Dendritic cell treated with granulocyte-macrophage colony-stimulating factor and Interleukin-4, amounts not matched to agents 40 ng/mL and 50 ng/mL, for 4 days (primary cell): Measurements from ENCODE around the gene FMNL1.

ENCODE experiments used
- H3K27ac Mint-ChIP-seq: one replicate; pipeline ENCODE4 v1.8.0; 2022; ENCODE audit warnings: mild to moderate bottlenecking, mixed read lengths
- H3K27me3 Mint-ChIP-seq: one replicate; pipeline ENCODE4 v1.8.0; 2022; ENCODE audit warnings: mild to moderate bottlenecking, mixed read lengths
- H3K36me3 Mint-ChIP-seq: one replicate; pipeline ENCODE4 v1.8.0; 2022; ENCODE audit warnings: low read depth, mixed read lengths
- H3K4me1 Mint-ChIP-seq: one replicate; pipeline ENCODE4 v1.8.0; 2022; ENCODE audit warnings: low read depth, mixed read lengths
- H3K4me3 Mint-ChIP-seq: one replicate; pipeline ENCODE4 v1.8.0; 2022; ENCODE audit warnings: mild to moderate bottlenecking, moderate library complexity, mixed read lengths
- H3K9me3 Mint-ChIP-seq: one replicate; pipeline ENCODE4 v1.8.0; 2022; ENCODE audit warnings: mixed read lengths
- intact Hi-C: fragments of 100-400 bp; cut with micrococcal nuclease; formaldehyde crosslinking; loops from one replicate; pipeline ENCODE4 v1.15.0; 2022

The FMNL1 gene

DNA sequence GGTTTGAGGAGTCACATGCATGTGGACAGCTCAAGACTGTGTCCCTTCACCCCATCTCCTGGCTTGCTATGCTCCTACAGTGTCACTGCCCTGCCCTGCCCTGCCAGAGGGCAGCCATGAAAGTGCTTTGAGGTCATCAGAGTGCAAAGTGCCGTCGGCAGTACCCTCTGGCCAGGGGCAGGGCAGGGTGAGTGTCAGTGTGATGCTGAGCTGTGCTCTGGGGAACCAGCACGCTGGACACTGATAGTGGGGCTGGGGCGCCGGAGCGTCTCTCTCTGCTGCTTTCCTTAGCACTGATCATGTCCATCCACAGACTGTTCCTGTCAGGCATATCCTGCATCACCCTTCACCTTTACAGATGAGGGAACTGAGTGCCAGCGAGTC, 41.8 kb downstream of the FMNL1 start:
- peaks cover 75% of the 10 kb centered on the region for H3K36me3 Mint-ChIP-seq
- peak overlapping the region; percentile 71 for H3K27ac Mint-ChIP-seq
- intact Hi-C loops, result no loop called here
- peaks cover 38% of the 10 kb centered on the region for H3K4me1 Mint-ChIP-seq
- H3K27me3 Mint-ChIP-seq, result peaks cover 4% of the 10 kb centered on the region
- no peak overlapping the region for H3K4me3 Mint-ChIP-seq
- no peaks in the 10 kb centered on the region for H3K9me3 Mint-ChIP-seq

DNA sequence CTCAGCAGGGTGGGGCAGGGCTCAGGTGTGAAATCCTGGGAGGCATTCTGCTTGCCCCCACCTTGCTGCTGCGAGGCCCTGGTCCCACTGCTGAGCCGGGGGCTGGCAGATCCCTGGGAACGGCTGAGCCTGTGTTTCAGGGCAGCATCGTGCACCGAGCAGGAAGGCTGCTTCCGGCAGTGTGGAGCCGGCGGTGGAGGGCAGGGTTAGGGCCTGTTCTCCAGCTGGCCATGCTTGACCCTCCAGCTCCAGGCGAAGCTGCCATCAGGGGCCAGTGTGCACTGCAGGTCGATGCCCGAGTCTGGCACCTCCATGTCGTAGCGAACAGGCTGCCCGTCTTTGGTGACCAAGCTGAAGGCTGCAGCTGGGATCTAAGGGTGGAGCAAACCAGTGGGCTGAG, 42.7 kb downstream of the FMNL1 start:
- Mint-ChIP-seq H3K27ac (no peak overlapping the region), H3K36me3 (peaks cover 85% of the 10 kb centered on the region), H3K27me3 (peaks cover 4% of the 10 kb centered on the region), H3K9me3 (no peaks in the 10 kb centered on the region), H3K4me1 (peaks cover 32% of the 10 kb centered on the region), H3K4me3 (no peak overlapping the region)
- intact Hi-C loops, result no loop called here

DNA sequence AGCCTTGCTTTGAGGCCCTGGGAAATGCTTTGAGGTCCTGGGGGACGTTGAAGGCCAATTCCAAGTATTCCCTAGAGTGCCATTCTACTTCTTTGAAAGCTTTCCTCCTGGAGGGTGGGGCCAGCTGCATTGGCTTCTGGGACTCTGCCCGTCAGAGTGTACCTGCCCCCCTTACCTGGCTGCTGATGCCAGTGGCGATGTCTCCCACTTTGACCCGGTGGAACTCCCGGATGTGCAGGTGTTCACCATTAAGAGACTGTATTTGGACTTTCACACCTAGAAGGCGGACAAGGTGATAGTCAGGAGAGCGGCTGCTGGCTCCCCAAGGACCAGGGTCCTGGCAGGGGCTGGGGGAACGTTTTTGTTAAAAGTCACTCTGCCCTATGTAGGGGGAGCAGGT, 43.3 kb downstream of the FMNL1 start:
- Mint-ChIP-seq H3K4me3 (no peak overlapping the region), H3K9me3 (no peaks in the 10 kb centered on the region), H3K36me3 (peaks cover 90% of the 10 kb centered on the region), H3K4me1 (peaks cover 32% of the 10 kb centered on the region), H3K27me3 (peaks cover 4% of the 10 kb centered on the region), H3K27ac (no peak overlapping the region)
- intact Hi-C loops, result no loop called here

DNA sequence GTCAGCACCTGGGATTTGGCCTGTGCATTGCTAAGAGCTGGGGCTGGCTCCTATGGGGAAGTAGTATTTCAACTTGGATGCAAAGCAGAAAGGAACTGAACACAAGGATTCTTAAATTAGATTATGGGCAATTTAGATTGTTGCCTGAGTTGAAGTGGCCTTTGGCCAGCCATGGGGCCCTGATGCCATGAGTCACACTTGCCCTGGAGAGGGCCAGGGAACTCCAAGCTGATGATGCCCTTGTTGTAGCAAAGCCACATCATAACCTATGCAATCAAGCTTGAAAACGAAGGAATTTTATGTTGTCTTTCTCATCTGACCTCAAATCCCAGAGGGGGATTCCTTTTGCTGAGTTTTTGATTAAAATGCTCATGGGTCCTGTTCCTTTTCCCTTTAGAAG, 44.1 kb downstream of the FMNL1 start:
- no peaks in the 10 kb centered on the region for H3K9me3 Mint-ChIP-seq
- no peak overlapping the region for H3K27ac Mint-ChIP-seq
- peaks cover 23% of the 10 kb centered on the region for H3K4me1 Mint-ChIP-seq
- peaks cover 3% of the 10 kb centered on the region for H3K27me3 Mint-ChIP-seq
- intact Hi-C loops, result no loop called here
- peaks cover 90% of the 10 kb centered on the region for H3K36me3 Mint-ChIP-seq
- no peak overlapping the region for H3K4me3 Mint-ChIP-seq

DNA sequence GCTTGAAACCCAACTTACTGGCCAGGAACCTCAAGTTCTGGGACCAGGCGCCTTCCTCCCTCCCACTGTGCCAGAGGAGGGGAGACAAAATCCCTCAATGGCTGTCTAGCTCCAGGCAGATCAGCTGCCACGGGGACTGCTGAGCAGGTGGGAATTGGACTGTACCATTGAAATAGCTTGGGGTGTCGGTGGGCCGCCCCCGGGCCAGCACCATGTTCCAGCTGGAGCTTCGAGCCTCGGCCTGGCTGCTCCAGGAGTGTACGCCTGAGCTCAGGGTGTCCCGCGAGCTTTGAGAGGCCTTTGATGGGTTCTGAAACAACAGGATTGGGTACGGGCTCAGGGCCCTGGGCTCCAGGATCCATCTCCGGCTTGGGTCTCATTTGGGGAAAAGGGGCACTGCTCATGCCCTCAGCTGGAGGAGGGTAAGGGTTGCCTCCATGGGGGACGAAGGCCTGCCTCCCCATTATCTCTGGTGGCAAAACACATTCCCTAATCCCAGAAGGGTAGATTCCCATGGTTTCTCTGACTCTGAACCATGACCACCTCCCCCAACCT, 44.8 kb downstream of the FMNL1 start:
- Mint-ChIP-seq H3K27ac (no peak overlapping the region), H3K36me3 (peaks cover 90% of the 10 kb centered on the region), H3K4me1 (peaks cover 19% of the 10 kb centered on the region), H3K9me3 (no peaks in the 10 kb centered on the region), H3K27me3 (no peaks in the 10 kb centered on the region), H3K4me3 (no peak overlapping the region)
- intact Hi-C loops, result no loop called here

DNA sequence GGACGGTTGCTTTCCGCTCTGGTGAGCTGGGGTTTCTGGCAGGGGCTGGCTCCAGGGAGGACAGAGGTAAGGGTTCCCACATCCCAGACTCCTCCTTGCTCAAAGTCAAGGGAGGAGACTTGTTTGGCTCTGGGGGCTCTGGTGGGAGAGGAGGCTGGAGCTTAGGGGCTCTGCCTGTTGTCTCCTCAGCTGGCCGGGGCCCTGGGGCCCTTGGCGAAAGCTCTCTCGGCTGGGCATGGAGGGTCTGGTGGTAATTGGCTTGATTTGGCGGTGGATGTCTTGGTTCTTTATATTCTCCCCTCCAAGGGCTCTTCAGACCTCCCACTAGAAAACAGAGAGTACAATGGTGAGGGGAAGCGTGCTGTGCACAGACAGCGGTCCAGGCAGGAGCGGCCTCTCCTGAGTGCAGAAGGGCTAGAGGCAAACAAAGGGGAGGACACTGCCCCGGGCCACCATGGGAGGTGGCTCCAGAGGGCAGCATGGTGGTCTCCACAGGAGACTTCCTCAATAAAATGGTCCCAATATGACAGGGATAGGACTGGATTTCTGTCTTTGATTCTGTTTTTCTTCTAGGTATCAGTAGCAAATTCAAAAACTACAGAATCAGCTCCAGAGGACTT, 45.9 kb downstream of the FMNL1 start:
- no peak overlapping the region for H3K4me3 Mint-ChIP-seq
- no peaks in the 10 kb centered on the region for H3K27me3 Mint-ChIP-seq
- H3K36me3 Mint-ChIP-seq, result peaks cover 100% of the 10 kb centered on the region
- H3K4me1 Mint-ChIP-seq, result peaks cover 10% of the 10 kb centered on the region
- no peaks in the 10 kb centered on the region for H3K9me3 Mint-ChIP-seq
- intact Hi-C loops, result no loop called here
- no peak overlapping the region for H3K27ac Mint-ChIP-seq

DNA sequence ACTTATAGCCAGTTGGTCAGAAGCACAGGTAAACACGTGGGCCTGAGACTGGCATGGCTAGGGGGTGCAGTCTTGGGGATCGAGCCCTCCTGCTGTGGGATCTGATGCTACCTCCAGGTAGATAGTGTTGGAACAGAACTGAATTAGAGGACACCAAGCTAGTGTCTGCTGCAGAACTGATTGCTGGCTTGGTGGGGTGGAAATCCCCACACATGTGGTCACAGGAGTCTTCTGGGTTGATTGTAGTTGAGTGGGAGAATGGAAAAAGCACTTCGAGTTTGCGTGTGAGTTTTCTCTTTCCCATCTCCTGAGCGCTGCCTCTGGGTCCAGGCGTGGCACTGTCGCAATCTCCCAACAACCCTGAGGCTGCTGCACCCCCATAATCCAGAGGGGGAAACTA, 48.2 kb downstream of the FMNL1 start:
- intact Hi-C loops, result no loop called here
- Mint-ChIP-seq H3K27me3 (no peaks in the 10 kb centered on the region), H3K9me3 (no peaks in the 10 kb centered on the region), H3K4me1 (no peaks in the 10 kb centered on the region), H3K36me3 (peaks cover 100% of the 10 kb centered on the region), H3K27ac (no peak overlapping the region), H3K4me3 (no peak overlapping the region)

DNA sequence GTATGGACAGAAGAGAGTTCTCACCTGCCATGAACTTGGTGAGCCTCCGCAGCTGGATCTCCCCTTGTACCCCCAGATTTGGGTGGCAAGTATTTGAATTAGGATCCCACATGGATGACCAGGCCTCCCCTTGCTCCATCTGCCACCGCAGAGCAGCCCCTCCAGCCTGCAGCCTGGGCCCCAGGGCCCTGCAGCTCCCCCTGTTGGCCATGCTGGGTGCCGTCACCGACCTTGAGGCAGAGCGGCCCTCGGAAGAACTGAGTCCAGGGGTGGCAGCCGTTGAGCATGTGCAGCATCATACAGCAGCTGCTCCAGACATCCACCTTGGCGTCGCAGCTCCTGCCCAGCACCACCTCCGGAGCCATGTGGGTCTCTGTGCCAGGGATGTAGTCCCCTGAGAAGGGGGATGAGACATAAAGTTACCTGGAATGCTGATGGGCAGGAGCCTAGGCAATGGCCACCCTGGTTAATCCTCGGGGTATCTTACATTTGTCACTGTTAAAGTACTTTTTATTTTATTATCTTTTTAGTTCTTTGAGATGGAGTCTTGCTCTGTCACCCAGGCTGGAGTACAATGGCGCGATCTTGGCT, 49.2 kb downstream of the FMNL1 start:
- H3K27ac Mint-ChIP-seq, result no peak overlapping the region
- intact Hi-C loops, result no loop called here
- no peaks in the 10 kb centered on the region for H3K9me3 Mint-ChIP-seq
- peaks cover 100% of the 10 kb centered on the region for H3K36me3 Mint-ChIP-seq
- H3K27me3 Mint-ChIP-seq, result no peaks in the 10 kb centered on the region
- no peak overlapping the region for H3K4me3 Mint-ChIP-seq
- no peaks in the 10 kb centered on the region for H3K4me1 Mint-ChIP-seq

DNA sequence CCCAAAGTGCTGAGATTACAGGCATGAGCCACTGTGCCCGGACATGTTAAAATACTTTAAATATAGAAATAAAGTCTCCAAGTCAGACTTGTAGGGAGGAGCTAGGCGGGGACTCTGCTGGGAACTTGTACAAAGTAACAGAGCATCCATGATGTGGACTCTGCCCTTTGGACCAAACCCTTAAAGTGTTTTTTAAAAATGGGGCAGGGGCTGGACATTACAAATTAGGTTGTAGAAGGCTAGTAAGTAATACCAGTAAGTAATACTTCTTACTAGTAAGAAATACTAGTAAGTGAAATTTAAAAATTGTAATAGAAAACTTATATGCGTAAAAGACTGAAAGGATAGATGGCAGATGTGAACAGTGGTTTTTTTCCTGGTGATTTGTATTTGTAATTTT, 49.9 kb downstream of the FMNL1 start:
- Mint-ChIP-seq H3K27me3 (no peaks in the 10 kb centered on the region), H3K27ac (no peak overlapping the region), H3K4me1 (no peaks in the 10 kb centered on the region), H3K4me3 (no peak overlapping the region), H3K36me3 (peaks cover 97% of the 10 kb centered on the region), H3K9me3 (no peaks in the 10 kb centered on the region)
- intact Hi-C loops, result no loop called here

DNA sequence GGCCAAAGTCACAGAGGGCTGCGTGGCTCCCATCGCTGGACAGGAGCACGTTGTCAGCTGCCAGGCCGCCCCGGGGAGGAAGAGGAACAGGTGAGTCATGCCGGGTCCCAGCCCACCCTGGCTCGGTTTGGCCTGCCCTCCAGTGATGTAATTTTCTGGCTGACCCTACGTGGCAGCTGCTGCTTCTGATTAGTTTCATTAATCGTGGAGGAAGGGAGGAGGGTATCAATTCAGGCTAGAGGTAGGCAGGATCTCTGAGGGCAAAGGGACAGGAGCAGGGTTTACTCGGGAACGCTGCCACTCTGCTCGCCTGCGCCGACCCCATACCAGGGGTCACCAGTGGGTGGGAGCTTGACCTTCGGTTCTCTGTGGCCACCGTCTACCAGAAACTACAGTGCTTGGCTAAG, 51.9 kb downstream of the FMNL1 start:
- H3K4me3 Mint-ChIP-seq, result no peak overlapping the region

DNA sequence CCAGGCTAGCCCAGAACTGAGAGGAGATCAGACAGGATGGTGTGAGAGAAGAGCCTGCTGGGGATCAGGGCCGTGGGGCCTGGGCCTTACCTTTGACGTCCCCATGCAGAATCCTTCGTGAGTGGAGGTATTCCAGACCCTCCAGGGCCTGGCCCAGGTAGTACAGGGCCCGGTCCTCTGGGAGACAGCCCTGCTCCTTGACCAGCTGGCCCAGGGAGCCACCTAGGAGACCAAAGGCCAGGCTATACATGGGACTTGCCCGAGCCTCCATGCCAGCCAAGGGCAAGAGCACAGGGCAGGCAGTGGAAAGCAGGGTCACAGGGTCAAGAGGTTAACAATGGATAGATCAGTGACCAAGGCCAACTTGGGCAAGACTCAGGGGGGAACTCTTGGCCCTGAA, 52.3 kb downstream of the FMNL1 start:
- H3K4me3 Mint-ChIP-seq, result no peak overlapping the region

More for the DNA sequence above, 51.9 kb downstream of the FMNL1 start:
- no peaks in the 10 kb centered on the region for H3K27me3 Mint-ChIP-seq
- no peaks in the 10 kb centered on the region for H3K9me3 Mint-ChIP-seq
- intact Hi-C loops, result no loop called here
- H3K4me1 Mint-ChIP-seq, result peaks cover 15% of the 10 kb centered on the region
- no peak overlapping the region for H3K27ac Mint-ChIP-seq
- H3K36me3 Mint-ChIP-seq, result peaks cover 96% of the 10 kb centered on the region

DNA sequence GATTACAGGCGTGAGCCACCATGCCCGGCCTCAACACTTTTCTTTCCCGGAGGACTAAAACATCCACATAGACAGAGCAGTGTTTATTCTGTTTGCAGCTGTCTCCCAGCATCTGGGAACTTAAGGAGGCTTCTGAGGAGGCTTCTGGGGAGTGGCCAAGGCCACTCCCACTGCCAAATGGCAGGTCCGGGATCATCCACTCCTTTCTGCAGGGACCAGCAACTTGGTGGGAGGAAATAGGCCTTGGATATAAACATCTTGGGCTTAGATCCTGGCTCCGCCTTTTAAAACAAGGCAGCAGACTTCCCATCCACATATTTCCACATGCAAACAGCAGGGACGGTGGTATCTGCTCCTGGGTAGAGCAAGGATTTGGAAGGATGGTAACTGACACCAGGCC, 54.3 kb downstream of the FMNL1 start:
- Mint-ChIP-seq H3K9me3 (no peaks in the 10 kb centered on the region), H3K36me3 (peaks cover 96% of the 10 kb centered on the region), H3K4me3 (no peak overlapping the region), H3K27ac (no peak overlapping the region), H3K4me1 (peaks cover 30% of the 10 kb centered on the region), H3K27me3 (no peaks in the 10 kb centered on the region)
- intact Hi-C loops, result no loop called here

More for the DNA sequence above, 52.3 kb downstream of the FMNL1 start:
- intact Hi-C loops, result no loop called here
- Mint-ChIP-seq H3K36me3 (peaks cover 96% of the 10 kb centered on the region), H3K27me3 (no peaks in the 10 kb centered on the region), H3K9me3 (no peaks in the 10 kb centered on the region), H3K4me1 (peaks cover 19% of the 10 kb centered on the region), H3K27ac (no peak overlapping the region)

DNA sequence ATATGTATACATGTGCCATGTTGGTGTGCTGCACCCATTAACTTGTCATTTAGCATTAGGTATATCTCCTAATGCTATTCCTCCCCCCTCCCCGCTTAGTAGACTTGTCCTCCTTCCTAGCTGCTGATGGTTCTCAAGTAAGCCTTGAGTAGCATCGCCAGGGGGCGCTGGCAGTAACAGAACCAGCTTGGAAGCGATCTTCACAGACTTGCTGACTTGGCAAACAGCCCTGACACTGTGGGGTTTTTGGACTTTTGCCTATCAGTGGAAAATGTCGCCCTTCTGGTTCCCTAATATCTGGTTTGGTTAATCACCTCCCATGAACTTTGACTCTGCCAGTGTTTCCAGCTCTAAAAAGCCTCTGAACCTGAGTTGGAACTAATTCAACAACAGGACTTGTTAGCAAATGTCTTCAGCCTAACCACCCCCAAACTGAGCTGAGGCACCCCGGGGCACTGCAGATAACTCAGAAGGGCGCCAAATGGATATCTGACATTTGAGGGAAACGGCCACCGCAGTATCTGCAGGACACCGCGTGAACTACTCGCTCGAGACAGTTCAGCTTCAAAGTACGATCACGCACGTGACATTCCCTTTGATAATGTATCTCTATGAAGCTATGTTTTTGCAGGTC, 55.6 kb downstream of the FMNL1 start:
- intact Hi-C loops, result loop anchor here (1.0 kb wide), 2 partner anchors 40 to 108 kb away; partner anchors contain the start of gene MAP3K14
- Mint-ChIP-seq H3K27me3 (no peaks in the 10 kb centered on the region), H3K4me3 (no peak overlapping the region), H3K27ac (peak overlapping the region; percentile 40), H3K36me3 (peaks cover 96% of the 10 kb centered on the region), H3K9me3 (no peaks in the 10 kb centered on the region), H3K4me1 (peaks cover 30% of the 10 kb centered on the region)

DNA sequence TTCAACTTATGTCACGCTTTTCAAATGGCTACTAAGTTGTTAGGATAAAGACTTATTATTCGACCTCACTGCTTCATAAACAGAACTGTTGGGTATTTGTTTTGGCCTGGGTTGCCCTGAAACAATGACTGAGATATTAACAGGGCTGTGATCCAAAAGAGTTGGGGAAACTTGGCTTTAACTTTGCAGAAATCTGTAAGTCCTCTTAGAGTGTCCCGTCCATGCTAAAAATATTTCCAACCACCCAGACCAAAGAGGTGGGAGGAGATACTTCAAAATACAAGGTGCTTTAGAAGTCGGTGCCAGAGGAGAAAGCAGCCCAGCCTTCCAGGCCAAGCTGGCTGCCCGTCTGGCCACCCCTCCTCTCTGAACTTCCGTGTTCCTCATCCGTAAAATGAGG, 56.3 kb downstream of the FMNL1 start:
- Mint-ChIP-seq H3K36me3 (peaks cover 96% of the 10 kb centered on the region), H3K4me1 (peaks cover 30% of the 10 kb centered on the region), H3K4me3 (no peak overlapping the region), H3K27me3 (no peaks in the 10 kb centered on the region), H3K27ac (peak overlapping the region; percentile 40), H3K9me3 (no peaks in the 10 kb centered on the region)
- intact Hi-C loops, result loop anchor here (1.0 kb wide), 2 partner anchors 39 to 107 kb away; partner anchors contain the start of gene MAP3K14
